Testis (tissue), 3 donors: ENCODE measurements around the gene NMRAL1. TPM values are rescaled to one million over a fixed set of nuclear protein-coding genes. Genes with fewer than 3 reads are reported as not detected.

Experiments used
- DNase-seq: peaks from one replicate; pipeline ENCODE4 v3.0.0-alpha.2; 2019
- H3K27ac ChIP-seq, 2 donors: fragments of 200-600 bp; sonication (generic); one replicate each; pipeline ENCODE4 v1.5.1; 2019
- H3K27me3 ChIP-seq: fragments of 200-600 bp; sonication (generic); one replicate; pipeline ENCODE4 v1.5.1; 2019
- H3K36me3 ChIP-seq: fragments of 200-600 bp; sonication (generic); one replicate; pipeline ENCODE4 v1.5.1; 2017; ENCODE audit warnings: low read depth; ENCODE audit errors: missing control alignments
- H3K4me1 ChIP-seq: fragments of 200-600 bp; sonication (generic); one replicate; pipeline ENCODE4 v1.5.1; 2019
- H3K4me3 ChIP-seq, 2 donors: fragments of 200-600 bp; sonication (generic); one replicate each; pipeline ENCODE4 v1.5.1; 2017 to 2019
- H3K9me3 ChIP-seq: fragments of 200-600 bp; sonication (generic); one replicate; pipeline ENCODE4 v1.5.1; 2017
- CTCF ChIP-seq, 3 experiments: fragments of 450-650 bp in 2 of 3; fragments of 200-600 bp in 1 of 3; sonication (generic) in 1 of 3; IDR thresholded peaks; one replicate each; pipeline ENCODE4 v1.5.1; 2016 to 2019; ENCODE audit warnings: antibody characterized with exemption in 3 of 3, mild to moderate bottlenecking in 2 of 3, moderate library complexity in 1 of 3
- POLR2A ChIP-seq: fragments of 450-650 bp; IDR thresholded peaks from one replicate; pipeline ENCODE4 v1.6.1; 2017; ENCODE audit warnings: antibody characterized with exemption, mild to moderate bottlenecking, moderate library complexity
- WGBS, 2 donors: methylation state at CpG; one replicate each; pipeline ENCODE4 v1.1.5; 2018; 5-methylcytosine and 5-hydroxymethylcytosine counted together
- intact Hi-C: fragments of 100-400 bp; cut with DNase I; formaldehyde crosslinking; loops from one replicate; pipeline ENCODE4 v1.15.1; 2023; ENCODE audit warnings: low total_unique reads
- polyA plus RNA-seq: library from polyadenylated mRNA; stranded (reverse); fragments of 350-450 nt; fragmentation: Illumina TruSeq; extraction: RNeasy Lipid Tissue Mini Kit (QIAGEN cat#74804); gene quantifications from one replicate; pipeline ENCODE4 v1.2.3, GENCODE V29; 2014; ENCODE audit warnings: low read depth, low replicate concordance; ENCODE audit not compliant: insufficient read depth
- total RNA-seq, 2 donors: library from RNA; depleted of rRNA; stranded (reverse); fragments of >200 nt; gene quantifications; one replicate each; pipeline ENCODE4 v1.2.3, GENCODE V29; 2016

Gene NMRAL1
- total and polyA plus RNA-seq, 3 donors from 2014 or later: 24.3 to 31.7 (median 27.7) TPM

- Histone ChIP-seq H3K9me3 (no peaks in the 10 kb centered on the region), H3K27ac (peak overlapping the region in 1 of 2 donors; percentile 52), H3K4me1 (peaks cover 20% of the 10 kb centered on the region), H3K4me3 (no peak overlapping the region), H3K27me3 (no peaks in the 10 kb centered on the region), H3K36me3 (no peaks in the 10 kb centered on the region)
- no peak for DNase-seq
- intact Hi-C loops: no loop called here
- no peak for TF ChIP-seq CTCF (IDR thresholded peaks at IDR 0.05)
- no peak for TF ChIP-seq POLR2A
- 61 to 72% methylated on average over 5 of the region's 5 CpGs for WGBS, 2 donors
Measured at GRCh38 chr16:4487955-4488498, 13.6 kb upstream of the NMRAL1 start.

GRCh38 chr16:4486126-4486893, 11.9 kb upstream of the NMRAL1 start:
- 50 to 59% methylated on average over 3 of the region's 3 CpGs for WGBS, 2 donors
- Histone ChIP-seq H3K27me3 (no peaks in the 10 kb centered on the region), H3K9me3 (no peaks in the 10 kb centered on the region), H3K36me3 (no peaks in the 10 kb centered on the region), H3K4me1 (peaks cover 24% of the 10 kb centered on the region), H3K4me3 (no peak overlapping the region), H3K27ac (peak overlapping the region; percentile 77 to 83)
- TF ChIP-seq POLR2A (no peak), CTCF (IDR thresholded peaks at IDR 0.05) (no peak)
- intact Hi-C loops: no loop called here
- peak; percentile 72 for DNase-seq

GRCh38 chr16:4481963-4482362, 7.5 kb upstream of the NMRAL1 start:
- H3K36me3 ChIP-seq: no peaks in the 10 kb centered on the region
- intact Hi-C loops: no loop called here
- 66 to 82% methylated on average over 1 of the region's 1 CpG for WGBS, 2 donors
- H3K27me3 ChIP-seq: no peaks in the 10 kb centered on the region
- H3K4me3 ChIP-seq: no peak overlapping the region
- H3K27ac ChIP-seq: no peak overlapping the region
- DNase-seq: no peak
- peaks cover 21% of the 10 kb centered on the region for H3K4me1 ChIP-seq
- no peaks in the 10 kb centered on the region for H3K9me3 ChIP-seq
- TF ChIP-seq POLR2A (no peak), CTCF (IDR thresholded peaks at IDR 0.05) (no peak)

GRCh38 chr16:4481526-4481925, 7.1 kb upstream of the NMRAL1 start:
- intact Hi-C loops: no loop called here
- Histone ChIP-seq H3K4me3 (no peak overlapping the region), H3K9me3 (no peaks in the 10 kb centered on the region), H3K27me3 (no peaks in the 10 kb centered on the region), H3K4me1 (peaks cover 17% of the 10 kb centered on the region), H3K27ac (no peak overlapping the region), H3K36me3 (no peaks in the 10 kb centered on the region)
- TF ChIP-seq CTCF (IDR thresholded peaks at IDR 0.05): no peak
- TF ChIP-seq POLR2A: no peak
- DNase-seq: no peak
- 36 to 41% methylated on average over 2 of the region's 2 CpGs for WGBS, 2 donors
